HG02943 (cell line): ENCODE data around the gene PPP2R5C.
"Not testable (repeated sequence)": the region's sequence is repeated elsewhere in the genome, so short reads cannot be mapped to it uniquely, and the experiment has no call there.

Experiments
- ATAC-seq: cut with Tn5 transposase; IDR thresholded peaks from one replicate; pipeline ENCODE4 v1.9.1; 2021; ENCODE audit warnings: mild to moderate bottlenecking, low read depth, moderate library complexity; ENCODE audit not compliant: unreplicated experiment

PPP2R5C gene

GRCh38 chr14:101761032-101761880 lies at the start of gene PPP2R5C:
Gene PPP2R5C, plus strand, starts transcription at chr14:101761709. Its CDS starts 185 bp downstream, at chr14:101761894.
- ATAC-seq: peak; percentile 46

GRCh38 chr14:101711857-101712233 lies 49.7 kb upstream of the PPP2R5C start:
- ATAC-seq: not testable (repeated sequence)

- not testable (repeated sequence) for ATAC-seq
Observed at GRCh38 chr14:101712341-101712740, 49.2 kb upstream of the PPP2R5C start.

- ATAC-seq: not testable (repeated sequence)
Observed at GRCh38 chr14:101713091-101713490, 48.4 kb upstream of the PPP2R5C start.

- ATAC-seq: no peak
Observed at GRCh38 chr14:101713621-101714349, 47.7 kb upstream of the PPP2R5C start.

GRCh38 chr14:101714394-101714793 lies 47.1 kb upstream of the PPP2R5C start:
- ATAC-seq: no peak

- ATAC-seq: no peak
Observed at GRCh38 chr14:101715210-101716076, 46.1 kb upstream of the PPP2R5C start.

- ATAC-seq: no peak
Observed at GRCh38 chr14:101716077-101716950, 45.2 kb upstream of the PPP2R5C start.

GRCh38 chr14:101716956-101717662 lies 44.4 kb upstream of the PPP2R5C start:
- no peak for ATAC-seq

GRCh38 chr14:101717663-101718490 lies 43.6 kb upstream of the PPP2R5C start:
- ATAC-seq: no peak

GRCh38 chr14:101719045-101719645 lies 42.4 kb upstream of the PPP2R5C start:
- ATAC-seq: no peak

- ATAC-seq: no peak
Observed at GRCh38 chr14:101719708-101720107, 41.8 kb upstream of the PPP2R5C start.

GRCh38 chr14:101721111-101721510 lies 40.4 kb upstream of the PPP2R5C start:
- ATAC-seq: no peak

- ATAC-seq: no peak
Observed at GRCh38 chr14:101721951-101722661, 39.4 kb upstream of the PPP2R5C start.

- ATAC-seq: no peak
Observed at GRCh38 chr14:101723061-101723595, 38.4 kb upstream of the PPP2R5C start.

- ATAC-seq: not testable (repeated sequence)
Observed at GRCh38 chr14:101725652-101726051, 35.9 kb upstream of the PPP2R5C start.
